KMS-11 (cell line): ENCODE measurements around the gene CFDP1.
A peak's percentile ranks its signal among the peaks of the same experiment; 100 is the strongest.

ENCODE experiments used
- H2AFZ ChIP-seq: fragments of 200-600 bp; sonication (generic); 2 replicates; pipeline ENCODE4 v1.6.1; 2016; ENCODE audit warnings: antibody characterized with exemption, mixed run types, low read depth
- H3K27ac ChIP-seq: fragments of 200-600 bp; sonication (generic); 2 replicates; pipeline ENCODE4 v1.6.1; 2016; ENCODE audit warnings: mild to moderate bottlenecking, mixed run types
- H3K27me3 ChIP-seq: fragments of 200-600 bp; sonication (generic); 2 replicates; pipeline ENCODE4 v1.6.1; 2017; ENCODE audit warnings: mild to moderate bottlenecking, low read depth, mixed run types, moderate library complexity; ENCODE audit not compliant: insufficient read depth
- H3K36me3 ChIP-seq: fragments of 200-600 bp; sonication (generic); 2 replicates; pipeline ENCODE4 v1.6.1; 2017; ENCODE audit warnings: mild to moderate bottlenecking, mixed run types; ENCODE audit not compliant: insufficient read depth
- H3K4me1 ChIP-seq: fragments of 200-600 bp; sonication (generic); 2 replicates; pipeline ENCODE4 v1.6.1; 2016; ENCODE audit warnings: mild to moderate bottlenecking, low read depth, mixed run types; ENCODE audit not compliant: poor library complexity, severe bottlenecking
- H3K4me2 ChIP-seq: fragments of 200-600 bp; sonication (generic); 2 replicates; pipeline ENCODE4 v1.7.0; 2016; ENCODE audit warnings: mild to moderate bottlenecking, mixed run types
- H3K4me3 ChIP-seq: fragments of 200-600 bp; sonication (generic); IDR thresholded peaks from 2 replicates; pipeline ENCODE4 v1.6.1; 2017; ENCODE audit warnings: low read depth, low read length, mixed read lengths; ENCODE audit not compliant: insufficient read depth
- H3K79me2 ChIP-seq: fragments of 200-600 bp; sonication (generic); 2 replicates; pipeline ENCODE4 v1.6.1; 2016; ENCODE audit warnings: low read depth, mixed run types; ENCODE audit not compliant: insufficient read depth
- H3K9ac ChIP-seq: fragments of 200-600 bp; sonication (generic); 2 replicates; pipeline ENCODE4 v1.6.1; 2016; ENCODE audit warnings: mild to moderate bottlenecking, mixed run types
- H4K20me1 ChIP-seq: fragments of 200-600 bp; sonication (generic); 2 replicates; pipeline ENCODE4 v1.6.1; 2016; ENCODE audit warnings: mild to moderate bottlenecking, mixed run types; ENCODE audit not compliant: insufficient read depth
- TF ChIP-seq, protein P1 (sequence below): fragments of 200-600 bp; sonication (generic); conservative IDR thresholded peaks from 2 replicates; pipeline ENCODE4 v1.6.1; 2017; ENCODE audit warnings: low read depth, mild to moderate bottlenecking, antibody characterized with exemption, low read length, moderate library complexity, mixed read lengths

Gene CFDP1

DNA sequence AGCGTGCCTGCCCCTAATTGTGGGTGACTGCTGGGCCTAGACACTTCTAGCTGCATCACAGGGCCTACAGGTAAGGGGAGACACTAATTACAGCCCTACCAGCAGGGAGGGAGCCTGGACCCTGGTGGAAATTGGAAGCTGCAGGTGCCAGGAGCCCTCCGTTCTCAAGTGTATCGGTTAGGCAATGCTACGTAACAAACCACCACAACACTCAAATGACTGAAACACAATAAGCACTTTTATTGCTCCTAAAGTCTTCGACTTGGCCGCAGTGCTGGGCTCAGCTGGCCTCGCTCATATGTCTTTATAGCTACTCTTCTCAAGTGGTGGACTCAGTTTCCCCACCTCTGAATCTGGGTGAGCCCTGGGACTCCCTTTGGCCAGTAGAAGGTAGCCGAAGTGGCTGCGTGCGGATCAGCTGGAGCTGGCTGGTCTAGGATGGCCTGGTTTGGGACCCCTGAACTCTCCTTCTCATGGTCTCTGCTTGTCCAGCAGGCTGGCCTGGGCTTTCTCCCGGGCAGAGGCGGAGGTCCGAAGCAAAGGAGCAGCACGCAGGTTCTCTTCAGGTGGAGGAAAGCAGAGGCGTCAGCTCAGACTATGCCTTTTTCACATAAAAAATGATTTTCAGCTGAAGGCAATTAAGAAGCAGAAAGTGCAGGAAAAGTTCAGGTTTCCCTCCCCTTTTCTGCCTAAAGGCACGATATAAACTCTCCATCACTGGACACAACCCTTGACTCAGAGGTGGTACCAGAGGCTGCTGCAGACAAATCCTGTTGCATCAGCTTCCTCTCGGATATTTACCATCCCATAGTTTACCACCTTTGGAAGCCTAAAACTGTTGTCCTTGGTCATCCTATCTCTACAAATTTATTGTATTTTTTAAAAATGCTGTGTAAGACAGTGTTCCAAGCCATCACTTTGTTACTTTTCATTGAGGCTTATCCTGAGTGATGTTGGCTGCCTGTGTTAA is 39.9 kb upstream of the CFDP1 start:
- Histone ChIP-seq H3K36me3 (no peaks in the 10 kb centered on the region), H3K9ac (no peak overlapping the region), H3K4me3 (no peak overlapping the region), H3K27ac (no peak overlapping the region), H2AFZ (no peak overlapping the region), H3K4me2 (no peak overlapping the region), H3K27me3 (no peaks in the 10 kb centered on the region), H3K79me2 (no peaks in the 10 kb centered on the region), H4K20me1 (no peaks in the 10 kb centered on the region), H3K4me1 (no peaks in the 10 kb centered on the region)
- TF ChIP-seq, protein P1, sequence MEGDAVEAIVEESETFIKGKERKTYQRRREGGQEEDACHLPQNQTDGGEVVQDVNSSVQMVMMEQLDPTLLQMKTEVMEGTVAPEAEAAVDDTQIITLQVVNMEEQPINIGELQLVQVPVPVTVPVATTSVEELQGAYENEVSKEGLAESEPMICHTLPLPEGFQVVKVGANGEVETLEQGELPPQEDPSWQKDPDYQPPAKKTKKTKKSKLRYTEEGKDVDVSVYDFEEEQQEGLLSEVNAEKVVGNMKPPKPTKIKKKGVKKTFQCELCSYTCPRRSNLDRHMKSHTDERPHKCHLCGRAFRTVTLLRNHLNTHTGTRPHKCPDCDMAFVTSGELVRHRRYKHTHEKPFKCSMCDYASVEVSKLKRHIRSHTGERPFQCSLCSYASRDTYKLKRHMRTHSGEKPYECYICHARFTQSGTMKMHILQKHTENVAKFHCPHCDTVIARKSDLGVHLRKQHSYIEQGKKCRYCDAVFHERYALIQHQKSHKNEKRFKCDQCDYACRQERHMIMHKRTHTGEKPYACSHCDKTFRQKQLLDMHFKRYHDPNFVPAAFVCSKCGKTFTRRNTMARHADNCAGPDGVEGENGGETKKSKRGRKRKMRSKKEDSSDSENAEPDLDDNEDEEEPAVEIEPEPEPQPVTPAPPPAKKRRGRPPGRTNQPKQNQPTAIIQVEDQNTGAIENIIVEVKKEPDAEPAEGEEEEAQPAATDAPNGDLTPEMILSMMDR, result no peak

DNA sequence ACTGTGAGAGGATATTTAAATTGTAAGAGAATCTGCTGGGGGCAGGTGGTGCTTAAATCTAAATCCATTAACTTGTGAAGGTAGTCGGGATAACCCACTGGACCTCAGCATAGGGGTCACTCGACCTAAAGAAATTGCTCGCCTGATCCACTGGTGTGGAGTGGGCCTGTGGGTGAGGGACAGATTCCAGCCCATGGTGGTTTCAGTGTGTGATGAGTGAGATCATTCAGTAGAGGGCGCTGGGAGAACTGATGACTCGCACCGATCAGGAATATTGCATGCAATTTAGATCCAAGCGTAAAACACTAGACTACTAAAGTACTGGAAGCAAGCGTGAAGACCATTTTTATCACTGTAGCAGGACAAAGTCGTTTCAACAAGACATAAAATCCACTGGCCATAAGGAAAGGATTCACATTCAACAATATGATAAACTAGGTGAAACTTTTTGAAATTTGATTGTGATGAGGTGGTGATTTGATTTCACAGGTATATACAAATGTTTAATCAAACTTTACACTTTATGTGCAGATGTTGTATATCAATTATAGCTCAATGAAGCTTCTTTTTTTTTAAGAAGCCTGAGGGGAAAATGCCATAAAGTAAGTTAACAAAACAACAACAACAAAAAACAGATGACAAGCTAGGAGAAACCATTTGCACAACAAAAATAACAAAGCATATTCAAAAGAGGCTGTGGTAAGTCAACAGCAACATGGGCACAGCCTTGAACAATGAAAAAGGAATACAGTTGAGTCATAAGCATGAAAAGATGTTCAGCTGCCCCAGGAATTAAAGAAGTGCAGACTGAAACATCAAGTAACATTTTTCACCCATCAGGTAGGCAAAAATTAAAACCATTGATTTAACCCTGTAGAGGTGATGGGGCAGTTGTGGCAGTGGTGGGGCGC is 38.7 kb upstream of the CFDP1 start:
- H3K79me2 ChIP-seq, result no peaks in the 10 kb centered on the region
- TF ChIP-seq, protein P1, result peak; percentile 47
- H3K4me2 ChIP-seq, result no peak overlapping the region

DNA sequence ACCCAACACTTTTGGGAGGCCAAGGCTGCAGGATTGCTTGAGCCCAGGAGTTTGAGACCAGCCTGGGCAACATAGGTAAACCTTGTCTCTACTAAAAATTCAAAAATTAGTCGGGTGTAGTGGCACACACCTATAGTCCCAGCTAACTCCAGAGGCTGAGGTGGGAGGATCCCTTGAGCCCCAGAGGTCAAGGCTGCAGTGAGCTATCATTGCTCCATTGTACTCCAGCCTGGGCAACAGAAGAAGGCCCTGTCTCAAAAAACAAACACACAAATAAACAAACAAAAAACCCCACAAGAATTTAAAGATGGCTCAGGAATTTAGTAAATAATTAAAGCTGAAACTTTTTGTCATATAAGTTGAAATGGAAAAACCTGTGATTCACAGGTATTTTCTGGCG is 33.5 kb upstream of the CFDP1 start:
- Histone ChIP-seq H3K27ac (no peak overlapping the region), H3K4me1 (peaks cover 14% of the 10 kb centered on the region)

More for the DNA sequence above, 38.7 kb upstream of the CFDP1 start:
- Histone ChIP-seq H2AFZ (no peak overlapping the region), H3K27ac (no peak overlapping the region), H3K9ac (no peak overlapping the region), H4K20me1 (no peaks in the 10 kb centered on the region), H3K27me3 (no peaks in the 10 kb centered on the region), H3K36me3 (no peaks in the 10 kb centered on the region), H3K4me3 (no peak overlapping the region), H3K4me1 (no peaks in the 10 kb centered on the region)

More for the DNA sequence above, 33.5 kb upstream of the CFDP1 start:
- Histone ChIP-seq H4K20me1 (no peaks in the 10 kb centered on the region), H3K79me2 (peaks cover 12% of the 10 kb centered on the region), H3K36me3 (no peaks in the 10 kb centered on the region), H3K9ac (no peak overlapping the region), H3K4me3 (no peak overlapping the region), H2AFZ (no peak overlapping the region), H3K27me3 (no peaks in the 10 kb centered on the region), H3K4me2 (no peak overlapping the region)
- TF ChIP-seq, protein P1, result no peak
